NT2/D1 (cell line): ENCODE data around the gene RASD1.

ENCODE experiments used
- YY1 ChIP-seq: IDR thresholded peaks from 2 replicates; pipeline ENCODE4 v1.6.1; 2011; ENCODE audit not compliant: insufficient read length, insufficient read depth
- ZNF274 ChIP-seq: IDR thresholded peaks from 2 replicates; pipeline ENCODE4 v1.6.1; 2011; ENCODE audit warnings: mild to moderate bottlenecking, low read depth, low read length

- no peak for TF ChIP-seq YY1
- no peak for TF ChIP-seq ZNF274
These were observed 43.4 kb upstream of the RASD1 start for GRCh38 chr17:17539591-17539990.
